Calu3 (cell line): ENCODE results near the gene LHX4. TPM values are rescaled to one million over a fixed set of nuclear protein-coding genes. Genes with fewer than 3 reads are reported as not detected.

ENCODE experiments used
- BruUV-seq: library from RNA; stranded (reverse); fragments of 400-500 nt; replicated peaks from 2 replicates; lab custom pipeline; 2021; lab: Mats Ljungman, UMichigan
- CTCF ChIA-PET: fragments of 300-600 bp; sonication (Branson Sonifier 250); formaldehyde crosslinking; loops from one replicate; lab custom pipeline; 2022; ENCODE audit warnings: antibody characterized with exemption; lab: Charles Lee
- DNase-seq: peaks from one replicate; pipeline ENCODE4 v3.0.0; 2022
- H3K27ac Mint-ChIP-seq: one replicate; pipeline ENCODE4 v1.8.0; 2022; ENCODE audit warnings: mixed read lengths; ENCODE audit not compliant: unreplicated experiment
- H3K27me3 Mint-ChIP-seq: one replicate; pipeline ENCODE4 v1.8.0; 2022; ENCODE audit warnings: mixed read lengths; ENCODE audit not compliant: unreplicated experiment
- H3K36me3 Mint-ChIP-seq: one replicate; pipeline ENCODE4 v1.8.0; 2022; ENCODE audit warnings: mild to moderate bottlenecking, moderate library complexity, mixed read lengths; ENCODE audit not compliant: insufficient read depth, unreplicated experiment
- H3K4me1 Mint-ChIP-seq: one replicate; pipeline ENCODE4 v1.8.0; 2022; ENCODE audit warnings: mild to moderate bottlenecking, low read depth, mixed read lengths; ENCODE audit not compliant: unreplicated experiment
- H3K4me3 Mint-ChIP-seq: one replicate; pipeline ENCODE4 v1.8.0; 2022; ENCODE audit warnings: mild to moderate bottlenecking, low read depth, moderate library complexity, mixed read lengths; ENCODE audit not compliant: unreplicated experiment
- H3K9me3 Mint-ChIP-seq: one replicate; pipeline ENCODE4 v1.8.0; 2022; ENCODE audit warnings: low read depth, mixed read lengths; ENCODE audit not compliant: unreplicated experiment
- CTCF ChIP-seq: fragments of 200-600 bp; IDR thresholded peaks from one replicate; pipeline ENCODE4 v1.8.0; 2022; ENCODE audit warnings: antibody characterized with exemption; ENCODE audit not compliant: unreplicated experiment
- intact Hi-C: fragments of 100-400 bp; cut with micrococcal nuclease; formaldehyde crosslinking; loops from one replicate; pipeline ENCODE4 v1.10.0; 2022; ENCODE audit not compliant: unreplicated experiment
- total RNA-seq: library from RNA; stranded (reverse); gene quantifications from 2 replicates; pipeline ENCODE4 v1.2.3, GENCODE V29; 2022

The LHX4 gene
- total RNA-seq, 1 experiment from 2014 or later, result 0.19 TPM

- intact Hi-C loops, result no loop called here
- TF ChIP-seq CTCF, result no peak
- Mint-ChIP-seq H3K4me1 (peaks cover 22% of the 10 kb centered on the region), H3K27me3 (no peaks in the 10 kb centered on the region), H3K9me3 (peaks cover 2% of the 10 kb centered on the region), H3K4me3 (no peak overlapping the region), H3K36me3 (no peaks in the 10 kb centered on the region), H3K27ac (peak overlapping the region; percentile 34)
- no peak for DNase-seq
- no TSS peak for BruUV-seq
- CTCF ChIA-PET, result no interaction called here
These were observed 60.4 kb downstream of the LHX4 start for GRCh38 chr1:180290265-180291001.

GRCh38 chr1:180291004-180291403, 60.9 kb downstream of the LHX4 start:
- no peak for DNase-seq
- CTCF ChIA-PET, result no interaction called here
- H3K27me3 Mint-ChIP-seq, result no peaks in the 10 kb centered on the region
- no peaks in the 10 kb centered on the region for H3K36me3 Mint-ChIP-seq
- H3K4me3 Mint-ChIP-seq, result no peak overlapping the region
- peaks cover 22% of the 10 kb centered on the region for H3K4me1 Mint-ChIP-seq
- H3K9me3 Mint-ChIP-seq, result peaks cover 2% of the 10 kb centered on the region
- no TSS peak for BruUV-seq
- intact Hi-C loops, result no loop called here
- TF ChIP-seq CTCF, result no peak
- peak overlapping the region; percentile 34 for H3K27ac Mint-ChIP-seq

- BruUV-seq, result no TSS peak
- H3K4me1 Mint-ChIP-seq, result peaks cover 36% of the 10 kb centered on the region
- H3K36me3 Mint-ChIP-seq, result no peaks in the 10 kb centered on the region
- TF ChIP-seq CTCF, result no peak
- intact Hi-C loops, result no loop called here
- CTCF ChIA-PET, result no interaction called here
- DNase-seq, result no peak
- no peak overlapping the region for H3K27ac Mint-ChIP-seq
- no peak overlapping the region for H3K4me3 Mint-ChIP-seq
- H3K27me3 Mint-ChIP-seq, result no peaks in the 10 kb centered on the region
- H3K9me3 Mint-ChIP-seq, result peaks cover 2% of the 10 kb centered on the region
These were observed 64.6 kb downstream of the LHX4 start for GRCh38 chr1:180294711-180295110.

GRCh38 chr1:180295999-180296398, 65.9 kb downstream of the LHX4 start:
- peaks cover 25% of the 10 kb centered on the region for H3K4me1 Mint-ChIP-seq

More at GRCh38 chr1:180295999-180296398, 65.9 kb downstream of the LHX4 start:
- intact Hi-C loops, result no loop called here
- Mint-ChIP-seq H3K4me3 (no peak overlapping the region), H3K27ac (no peak overlapping the region), H3K36me3 (no peaks in the 10 kb centered on the region), H3K9me3 (no peaks in the 10 kb centered on the region), H3K27me3 (no peaks in the 10 kb centered on the region)
- no peak for TF ChIP-seq CTCF
- no peak for DNase-seq
- no TSS peak for BruUV-seq
- CTCF ChIA-PET, result no interaction called here
